ENCODE data around the gene PRM2.

The PRM2 gene, protein sequence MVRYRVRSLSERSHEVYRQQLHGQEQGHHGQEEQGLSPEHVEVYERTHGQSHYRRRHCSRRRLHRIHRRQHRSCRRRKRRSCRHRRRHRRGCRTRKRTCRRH

DNA sequence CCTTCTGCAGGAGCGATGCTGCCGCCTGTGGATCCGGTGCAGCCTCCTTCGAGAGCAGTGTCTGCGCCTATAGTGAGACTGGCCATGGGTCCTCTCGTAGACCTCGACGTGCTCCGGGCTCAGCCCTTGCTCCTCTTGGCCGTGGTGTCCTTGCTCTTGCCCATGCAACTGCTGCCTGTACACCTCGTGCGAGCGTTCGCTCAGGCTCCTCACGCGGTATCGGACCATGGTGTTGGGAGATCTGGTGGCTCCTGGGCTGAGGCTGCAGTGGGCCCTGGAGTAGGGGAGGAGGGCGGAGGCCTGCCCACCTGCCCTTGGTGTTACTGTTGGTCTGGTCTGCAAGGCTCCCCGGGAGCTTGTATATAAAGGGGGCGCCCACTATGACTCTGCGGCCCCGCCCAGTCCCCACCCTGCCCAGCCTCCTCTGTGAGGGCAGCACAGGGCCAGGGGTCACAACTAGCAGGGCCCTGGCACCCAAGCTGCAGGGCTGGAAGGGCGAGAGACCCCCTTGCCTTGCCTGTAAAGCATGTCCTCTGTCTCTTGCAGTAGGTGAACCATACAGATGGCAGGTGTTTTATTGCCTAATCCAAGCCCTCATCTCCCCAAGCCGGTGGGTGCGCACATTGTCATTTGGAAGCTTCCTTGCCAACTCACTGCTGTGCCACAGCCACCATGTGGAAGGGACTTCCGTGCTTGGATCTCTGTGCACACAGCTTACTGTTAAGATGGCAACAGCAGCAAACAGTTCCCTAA lies at the start of gene PRM2:
TSS of gene PRM2 (minus strand) at position 338 of the 753 bp plus-strand sequence. CDS start at position 228, 110 bp downstream.
- no peak for DNase-seq

DNA sequence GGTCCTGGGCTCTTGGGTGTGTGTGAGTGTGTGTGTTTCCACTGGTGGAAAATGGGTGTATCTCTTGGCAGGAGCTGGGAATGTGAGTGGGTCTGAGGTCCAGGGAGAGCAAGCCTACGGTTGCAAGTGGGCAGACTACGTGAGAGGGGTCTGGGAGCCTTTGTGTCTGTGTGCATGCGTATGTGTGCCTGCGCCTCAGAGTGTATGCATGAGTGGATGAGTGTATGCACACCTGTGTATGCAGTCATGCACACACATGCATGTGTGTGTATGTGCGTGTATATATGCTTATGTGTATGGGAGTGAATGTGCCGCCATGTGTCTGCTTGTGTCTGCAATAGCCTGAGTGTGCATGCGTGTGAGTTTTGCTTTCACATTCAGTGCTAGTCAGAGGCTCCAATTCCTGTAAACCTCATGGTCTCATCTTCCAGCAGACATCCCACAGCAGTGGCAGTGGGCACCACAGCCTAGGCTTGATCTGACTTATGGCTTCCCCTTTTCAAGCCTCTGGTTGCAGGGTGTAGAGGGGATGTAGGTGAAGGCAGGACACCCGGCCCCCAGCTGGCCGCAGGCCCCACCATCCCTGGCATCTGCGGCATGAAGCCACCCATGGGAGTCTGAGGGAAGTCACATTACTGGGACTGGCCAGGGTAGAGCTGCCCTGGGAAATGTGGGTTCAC lies 49.3 kb upstream of the PRM2 start:
- no peak for DNase-seq

DNA sequence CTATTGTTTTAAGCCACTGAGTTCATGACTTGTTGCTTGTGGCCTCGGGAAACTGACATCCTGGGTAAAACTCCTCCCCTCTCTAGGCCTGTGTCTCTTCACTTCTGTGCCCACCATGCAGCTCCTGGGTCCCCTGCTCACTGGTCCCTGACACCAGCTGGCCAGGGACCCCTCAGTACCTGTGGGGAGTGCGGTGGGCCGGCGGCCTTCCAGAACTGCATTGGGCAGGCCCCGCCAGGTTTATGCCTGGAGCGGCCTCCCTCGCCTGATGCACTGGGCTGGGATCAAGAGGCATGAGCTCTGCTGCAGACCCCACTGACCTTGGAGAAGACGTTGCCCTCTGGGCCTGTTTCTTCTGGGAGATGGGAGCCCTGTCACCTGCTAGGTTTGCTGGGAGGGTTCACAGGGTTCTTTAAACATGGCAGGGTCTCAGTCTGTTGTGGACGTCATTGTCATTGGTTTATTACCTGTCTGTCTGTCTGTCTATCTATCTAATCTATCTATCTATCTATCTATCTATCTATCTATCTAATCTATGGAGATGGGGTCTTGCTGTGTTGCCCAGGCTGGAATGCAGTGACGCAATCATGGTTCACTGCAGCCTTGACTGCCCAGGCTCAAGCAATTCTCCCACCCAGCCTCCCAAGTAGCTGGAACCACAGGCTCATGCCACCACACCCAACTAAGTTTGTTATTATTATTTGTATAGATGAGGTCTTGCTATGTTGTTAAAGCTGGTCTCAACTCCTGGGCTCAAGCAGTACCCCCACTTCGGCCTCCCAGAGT lies 47.5 kb upstream of the PRM2 start:
- no peak for DNase-seq

DNA sequence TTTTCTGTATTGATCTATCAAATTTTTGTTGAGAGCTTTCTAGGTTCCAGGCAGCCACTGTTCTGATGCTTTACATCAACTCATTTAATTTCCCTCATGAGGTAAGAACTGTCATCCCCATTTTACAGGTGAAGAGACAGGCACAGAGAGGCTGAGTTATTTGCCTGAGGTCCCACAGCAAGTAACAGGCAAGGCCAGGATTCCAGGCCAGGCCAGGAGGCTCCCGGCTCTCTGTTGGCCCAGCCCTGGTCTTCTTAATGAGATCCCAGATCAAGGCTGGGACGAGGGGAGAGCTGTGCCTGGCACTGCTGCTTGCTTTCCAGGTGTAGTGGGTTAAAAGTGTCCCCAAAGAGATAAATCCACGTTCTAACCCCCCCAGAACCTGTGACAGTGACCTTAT lies 46.5 kb upstream of the PRM2 start:
- no peak for DNase-seq

DNA sequence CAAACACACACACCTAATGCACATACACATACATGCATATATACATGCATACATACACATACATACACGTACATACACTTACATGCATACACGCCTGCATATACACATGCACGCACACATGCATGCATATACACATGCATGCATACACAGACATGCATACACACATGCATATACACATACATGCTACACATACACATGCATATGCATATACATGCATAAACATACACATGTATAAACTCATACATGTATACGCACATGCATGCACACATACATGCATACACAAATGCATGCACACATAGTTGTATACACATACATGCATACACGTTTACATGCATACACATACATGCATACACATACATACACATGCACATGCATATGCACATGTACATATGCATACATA lies 45.4 kb upstream of the PRM2 start:
- DNase-seq: no peak

DNA sequence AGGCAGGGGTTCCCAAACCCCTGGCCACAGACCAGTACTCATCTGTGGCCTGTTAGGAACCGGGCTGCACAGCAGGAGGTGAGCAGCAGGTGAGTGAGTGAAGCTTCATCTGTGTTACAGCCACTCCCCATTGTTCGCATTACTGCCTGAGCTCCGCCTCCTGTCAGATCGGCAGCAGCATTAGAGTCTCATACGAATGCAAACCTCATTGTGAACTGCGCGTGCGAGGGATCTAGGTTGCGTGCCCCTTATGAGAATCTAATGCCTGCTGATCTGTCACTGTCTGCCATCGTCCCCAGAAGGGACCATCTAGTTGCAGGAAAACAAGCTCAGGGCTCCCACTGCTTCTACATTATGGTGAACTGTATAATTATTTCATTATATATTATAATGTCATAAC lies 43.9 kb upstream of the PRM2 start:
- DNase-seq: no peak

DNA sequence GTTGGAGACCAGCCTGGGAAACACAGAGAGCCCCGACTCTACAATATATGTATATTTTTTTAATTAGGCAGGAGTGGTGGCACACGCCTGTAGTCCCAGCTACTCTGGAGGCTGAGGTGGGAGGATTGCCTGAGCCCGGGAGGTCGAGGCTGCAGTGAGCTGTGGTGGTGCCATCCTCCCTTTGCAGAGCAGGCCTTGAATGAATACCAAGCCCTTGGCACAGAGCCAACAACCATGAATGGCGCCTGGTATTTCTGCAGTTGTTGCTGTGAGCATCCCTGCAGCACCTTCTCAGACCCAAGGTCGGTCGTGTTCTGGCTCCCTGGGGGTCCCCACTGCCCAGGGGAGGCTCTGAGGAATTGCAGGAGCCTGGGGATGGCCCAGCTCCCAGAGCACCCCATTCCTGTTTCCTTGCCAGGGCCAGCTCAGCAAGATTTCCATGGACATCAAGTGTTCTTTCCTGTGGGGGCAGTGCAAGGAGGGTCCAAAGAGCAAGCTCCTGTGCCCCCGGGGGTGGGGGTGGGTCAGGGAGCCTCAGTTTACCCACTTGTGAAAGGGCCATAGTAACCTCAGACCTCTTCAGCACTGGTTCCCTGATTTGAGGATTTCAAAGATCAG lies 43.4 kb upstream of the PRM2 start:
- no peak for DNase-seq

DNA sequence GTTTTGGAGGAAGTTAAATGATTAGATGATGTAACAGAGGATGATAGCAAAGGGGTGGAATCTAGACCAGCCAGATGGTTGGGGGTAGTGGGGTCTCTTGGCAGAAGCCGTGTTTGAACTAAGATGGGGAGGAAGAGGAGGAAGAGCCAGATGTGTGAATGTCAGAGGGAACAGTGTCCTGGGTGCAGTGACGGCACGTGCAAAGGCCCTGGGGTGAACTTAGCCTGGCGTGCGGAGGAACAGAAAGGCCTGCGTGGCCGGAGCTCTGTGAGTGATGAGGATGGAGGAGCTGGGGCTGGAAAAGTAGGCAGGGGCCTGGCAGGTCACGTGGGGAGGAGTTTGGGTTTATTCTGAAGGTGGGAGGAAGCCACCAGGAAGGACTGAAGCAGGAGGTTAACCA lies 42.5 kb upstream of the PRM2 start:
- DNase-seq: no peak

DNA sequence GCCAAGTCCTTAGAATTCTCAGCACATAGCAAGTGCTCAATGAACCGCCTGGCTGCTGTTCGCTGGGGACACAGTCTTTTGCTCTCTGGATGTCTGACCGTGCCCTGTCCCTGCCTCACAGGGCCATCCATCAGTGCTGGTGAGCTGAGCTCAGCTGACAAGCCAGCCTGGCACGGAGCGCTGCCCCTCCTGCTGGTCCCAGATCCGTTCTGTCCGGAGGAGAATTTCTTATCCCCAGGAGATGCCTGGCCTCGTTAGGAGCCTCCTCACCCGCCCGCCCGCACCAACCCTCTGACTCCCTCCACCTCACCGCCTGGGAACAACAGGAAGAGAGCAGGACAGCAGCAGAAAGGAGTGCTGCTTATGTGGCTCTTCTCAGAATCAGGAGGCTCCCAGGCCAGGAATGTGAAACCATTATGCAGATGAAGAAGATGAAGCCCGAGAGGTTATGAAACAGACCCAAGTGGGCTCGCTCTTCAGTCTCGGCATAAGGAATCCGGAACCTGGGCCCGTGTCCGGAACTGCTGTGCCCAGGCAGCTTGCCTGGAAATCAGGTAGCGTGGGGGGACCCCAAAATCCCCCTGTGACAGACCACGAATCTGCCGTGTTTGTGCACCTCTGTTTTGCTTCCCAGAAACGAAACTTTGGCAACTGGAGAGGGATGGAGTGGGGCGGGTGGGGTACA lies 40.2 kb upstream of the PRM2 start:
- no peak for DNase-seq

DNA sequence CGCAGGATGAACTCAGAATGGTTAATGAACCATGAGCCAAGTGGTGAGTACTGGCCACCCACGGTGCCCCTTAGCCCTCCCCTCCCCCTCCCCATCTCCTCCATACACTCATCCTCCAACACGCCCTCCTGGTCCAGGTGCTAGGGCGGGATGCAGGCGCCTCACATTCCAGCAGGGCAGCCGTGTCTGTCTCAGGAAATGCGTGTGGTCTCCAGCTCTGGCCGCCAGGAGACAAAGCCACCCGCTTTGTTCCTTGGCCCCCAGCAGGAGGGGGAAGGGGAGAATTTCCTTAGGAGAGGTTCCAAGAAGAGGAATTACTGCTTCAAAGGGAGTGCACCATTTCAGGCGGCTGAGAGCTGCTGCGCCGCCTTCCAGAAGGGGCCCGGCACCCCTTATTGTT lies 39.2 kb upstream of the PRM2 start:
- DNase-seq: no peak

DNA sequence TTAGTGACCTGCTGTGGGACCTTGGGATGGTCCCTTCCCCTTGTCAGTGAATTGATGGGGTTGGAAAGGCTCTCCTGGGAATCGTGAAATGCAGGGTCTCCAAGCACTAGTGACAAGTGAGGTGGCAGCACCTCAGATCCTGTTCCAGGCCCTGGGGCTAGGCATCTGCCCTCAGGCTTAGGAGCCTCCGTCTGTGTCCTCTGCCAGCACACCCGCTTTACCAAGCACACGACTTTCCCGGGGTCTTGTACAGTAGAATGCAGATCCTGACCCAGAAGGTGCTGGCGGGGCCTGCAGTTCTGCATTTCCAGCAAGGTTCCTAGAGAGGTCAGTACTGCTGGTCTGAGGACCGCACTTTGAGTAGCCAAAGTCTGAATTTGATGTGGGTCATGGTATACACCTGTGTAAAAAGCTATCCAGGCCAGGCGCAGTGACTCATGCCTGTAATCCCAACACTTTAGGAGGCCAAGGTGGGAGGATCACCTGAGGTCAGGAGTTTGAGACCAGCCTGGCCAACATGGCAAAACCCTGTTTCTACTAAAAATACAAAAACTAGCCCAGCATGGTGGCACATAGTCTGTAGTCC lies 38.1 kb upstream of the PRM2 start:
- DNase-seq: no peak

DNA sequence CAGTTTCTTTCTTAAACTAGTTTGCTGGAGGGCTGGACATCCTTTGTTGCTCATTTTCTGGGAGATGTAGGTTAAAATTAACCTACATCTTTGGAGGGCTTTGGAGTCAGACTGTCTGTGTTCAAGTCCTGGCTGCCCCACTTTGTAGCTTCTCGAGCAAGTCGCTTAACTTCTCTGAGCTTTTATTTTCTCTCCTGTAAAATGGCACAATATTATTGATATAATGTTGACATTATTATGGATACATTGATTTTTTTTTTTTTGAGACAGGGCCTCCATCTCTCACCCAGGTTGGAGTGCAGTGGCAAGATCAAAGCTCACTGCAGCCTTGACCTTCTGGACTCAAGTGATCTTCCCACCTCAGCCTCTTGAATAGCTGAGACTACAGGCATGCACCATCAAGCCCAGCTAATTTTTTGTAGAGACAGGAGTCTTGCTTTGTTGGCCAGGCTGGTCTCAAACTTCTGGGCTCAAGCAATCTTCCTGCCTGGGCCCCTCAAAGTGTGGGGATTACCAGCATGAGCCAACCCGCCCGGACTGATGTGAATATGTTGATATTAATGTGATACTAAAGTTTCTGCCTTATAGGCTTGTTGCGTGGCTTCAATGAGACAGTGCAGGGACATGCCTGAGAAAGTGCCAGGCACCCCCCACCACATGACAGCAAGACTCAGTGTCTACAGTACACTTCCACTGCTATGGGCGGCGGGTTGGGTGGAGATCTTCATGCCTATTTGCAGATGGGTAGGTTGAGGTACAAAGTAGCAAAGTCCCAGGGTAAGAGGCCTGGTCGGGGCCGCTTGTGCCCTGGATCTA lies 37.4 kb upstream of the PRM2 start:
- no peak for DNase-seq

DNA sequence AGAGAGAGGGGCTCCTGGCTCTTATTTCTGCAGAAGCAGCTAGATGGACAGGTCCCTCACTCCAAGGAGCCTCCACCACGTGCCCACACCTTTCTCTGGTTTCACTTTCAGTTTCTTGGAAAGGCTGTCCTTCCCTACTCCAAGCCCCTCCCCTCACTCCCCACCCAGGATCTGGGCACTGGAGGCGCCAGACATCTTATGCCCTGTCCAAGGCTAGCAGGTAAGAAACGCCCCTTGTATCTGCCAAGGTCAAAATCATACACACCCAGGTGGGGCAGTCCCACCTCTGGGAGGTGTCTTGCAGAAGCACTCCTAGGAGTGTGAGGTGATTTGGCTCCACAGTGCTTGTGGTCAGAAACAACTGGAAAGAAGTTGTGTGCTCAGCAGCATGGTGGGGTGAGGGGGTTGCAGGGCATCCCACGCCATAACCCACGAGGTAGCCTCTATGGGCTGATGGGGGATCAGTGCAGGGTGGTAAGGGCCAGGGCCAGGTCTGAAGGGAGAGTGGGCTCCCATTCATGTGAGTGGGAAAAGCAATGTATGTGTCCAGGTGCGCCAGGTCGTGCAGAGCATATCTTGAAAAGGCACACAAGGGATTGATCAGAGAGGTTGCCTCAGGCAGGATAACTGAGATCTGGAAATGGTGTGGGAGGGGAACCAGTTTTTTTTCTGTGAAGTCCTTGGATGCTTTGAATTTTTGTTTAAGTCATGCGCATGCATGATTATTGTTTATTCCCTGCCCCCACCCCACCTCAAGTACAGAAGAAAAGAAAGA lies 36.6 kb upstream of the PRM2 start:
- no peak for DNase-seq

DNA sequence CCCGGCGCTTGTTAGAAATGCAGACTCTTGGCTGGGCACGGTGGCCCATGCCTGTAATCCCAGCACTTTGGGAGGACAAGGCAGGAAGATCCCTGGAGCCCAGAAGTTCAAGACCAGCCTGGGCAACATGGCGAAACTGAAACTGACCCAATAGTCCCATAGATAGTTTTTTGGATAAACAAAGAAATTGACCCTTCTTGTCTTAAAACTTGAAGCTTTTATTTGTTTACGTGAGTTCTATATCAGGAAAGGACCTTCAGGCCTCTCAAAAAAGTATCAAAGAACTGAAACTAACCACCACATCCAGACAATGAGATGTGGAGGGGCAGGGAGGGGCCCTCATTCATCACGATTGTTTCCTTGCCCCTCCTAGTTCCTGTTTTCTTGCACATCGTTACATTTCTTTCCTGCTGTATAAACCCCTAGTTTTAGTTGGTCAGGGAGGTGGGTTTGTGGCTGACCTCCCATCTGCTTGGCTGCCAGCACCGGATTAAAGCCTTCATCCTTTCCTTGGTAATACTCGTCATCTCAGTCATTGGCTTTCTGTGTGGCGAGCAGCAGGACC lies 34.8 kb upstream of the PRM2 start:
- DNase-seq: no peak

DNA sequence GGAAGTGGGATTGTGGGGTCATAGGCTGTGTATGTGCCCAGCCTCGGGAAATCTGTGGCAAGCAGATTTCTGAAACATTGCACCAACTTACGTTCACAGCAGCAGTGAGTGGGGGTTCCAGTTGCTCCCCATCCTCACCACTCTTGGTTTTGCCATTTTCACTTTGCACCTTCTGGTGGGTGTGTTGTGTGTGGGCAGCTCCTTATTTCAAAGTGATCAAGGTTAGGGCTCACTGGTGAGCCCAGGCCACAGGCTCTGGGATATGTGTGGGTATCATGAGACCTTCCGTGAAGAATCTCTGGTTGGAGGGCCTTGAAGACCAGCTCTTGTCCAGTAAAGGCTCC lies 34.3 kb upstream of the PRM2 start:
- DNase-seq: no peak

DNA sequence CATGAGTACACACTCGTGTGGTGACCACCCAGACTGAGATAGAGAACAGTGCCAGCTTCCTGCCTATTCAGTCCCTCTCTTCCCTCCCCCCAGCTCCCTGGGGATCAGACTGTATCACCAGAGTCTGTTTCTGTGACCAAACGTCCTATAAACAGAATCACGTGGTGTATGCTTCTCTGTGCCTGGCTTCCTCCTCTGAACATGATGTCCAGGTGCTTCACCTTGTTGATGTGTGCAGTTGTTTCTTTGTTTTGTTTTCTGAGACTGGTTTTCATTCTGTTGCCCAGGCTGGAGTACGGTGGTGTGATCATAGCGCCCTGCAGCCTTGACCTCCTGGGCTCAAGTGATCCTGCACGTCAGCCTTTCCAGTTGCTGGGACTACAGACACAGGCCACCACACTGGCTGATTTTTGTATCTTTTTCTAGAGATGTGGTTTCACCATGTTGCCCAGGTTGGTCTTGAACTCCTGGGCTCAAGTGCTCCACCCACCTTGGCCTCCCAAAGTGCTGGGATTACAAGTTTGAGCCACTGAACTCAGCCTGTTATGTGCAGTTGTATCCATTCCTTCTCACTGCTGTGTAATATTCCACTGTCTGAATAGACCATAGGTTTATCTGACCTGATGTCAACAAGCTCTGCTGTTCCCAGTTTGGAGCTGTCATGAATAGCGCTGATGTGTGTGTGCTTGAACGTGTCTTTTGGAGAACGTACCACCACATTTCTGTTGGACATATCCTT lies 33.8 kb upstream of the PRM2 start:
- no peak for DNase-seq

DNA sequence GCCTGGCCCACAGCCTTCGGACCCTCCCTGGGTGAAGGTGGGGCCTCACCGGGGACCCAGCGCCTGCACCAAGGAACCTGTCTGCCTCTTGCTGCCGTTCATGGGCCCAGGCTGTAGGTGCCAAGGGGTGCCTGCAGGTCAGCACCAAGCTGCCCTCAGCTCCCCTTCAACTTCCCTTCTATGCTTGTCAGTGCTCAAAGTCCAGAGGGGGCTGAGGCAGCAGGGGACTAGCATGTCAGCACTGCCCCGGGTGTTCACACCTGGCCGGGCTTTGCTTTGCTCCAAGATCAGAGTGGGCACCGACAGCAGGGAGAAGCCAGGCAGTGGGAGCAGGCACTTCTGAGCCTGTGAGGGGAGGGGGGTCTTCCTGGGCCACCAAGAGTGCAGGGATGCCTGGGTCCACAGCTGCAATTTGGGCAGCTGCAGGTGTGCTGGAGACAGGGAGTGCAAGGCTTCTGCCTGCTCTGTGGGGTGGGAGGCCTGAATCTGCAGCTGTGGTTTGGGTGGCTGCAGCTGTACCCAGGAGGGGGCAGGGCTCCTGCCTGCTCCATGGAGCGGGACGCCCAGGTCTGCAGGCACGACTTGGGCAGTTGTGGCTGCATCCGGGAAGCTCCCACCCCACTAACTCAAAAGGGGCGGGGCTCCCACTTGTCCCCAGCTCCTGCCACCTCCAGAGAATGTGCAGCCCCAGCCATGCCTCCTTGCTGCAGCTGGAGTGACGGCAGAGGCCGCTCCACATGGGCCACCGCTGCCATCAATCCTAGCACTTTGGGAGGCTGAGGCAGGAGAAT lies 32.4 kb upstream of the PRM2 start:
- no peak for DNase-seq

DNA sequence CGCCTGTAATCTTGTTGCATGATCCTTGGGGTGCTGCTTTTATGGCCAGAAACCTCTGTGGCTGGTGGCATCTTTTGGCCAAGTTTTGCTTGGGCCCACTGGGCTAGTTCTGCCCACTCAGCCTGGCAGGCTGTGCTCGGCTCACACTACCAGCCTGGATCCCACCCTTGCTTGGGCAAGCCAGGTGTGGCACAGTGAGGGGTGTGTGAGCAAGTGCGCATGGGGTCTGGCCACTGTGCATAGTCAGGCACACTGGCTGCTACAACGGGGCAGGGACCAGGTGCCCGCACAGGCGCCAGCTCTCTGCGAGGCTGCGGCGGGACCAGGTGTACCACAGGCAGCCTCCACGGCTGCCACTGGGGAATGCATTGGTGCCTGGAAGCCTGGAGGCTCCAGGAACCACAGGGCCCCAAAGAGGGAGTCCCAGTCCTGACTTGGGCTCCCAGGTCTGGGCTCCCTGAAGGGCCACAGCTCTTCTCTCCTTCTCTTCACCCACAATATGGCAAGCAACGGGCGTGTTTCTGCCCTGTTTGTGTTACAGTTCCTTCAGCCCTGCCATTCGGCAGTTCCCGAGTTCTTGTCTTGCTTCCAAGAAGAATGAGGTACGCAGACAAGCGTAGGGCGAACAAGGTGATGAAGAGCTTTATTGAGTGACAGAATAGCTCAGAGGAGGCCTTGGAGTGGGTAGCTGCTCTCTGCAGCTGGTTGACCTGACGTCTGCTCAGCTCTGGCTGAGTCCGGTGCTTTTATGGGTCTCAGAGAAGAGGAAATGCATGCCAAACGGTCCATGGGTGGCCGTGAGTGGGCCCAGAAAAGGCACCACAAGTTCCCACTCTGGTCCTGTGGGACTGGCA lies 31.6 kb upstream of the PRM2 start:
- no peak for DNase-seq

Measured in GOT3 (cell line).